Osteoblast (primary cell): ENCODE data around the gene GABBR2. TPM values are rescaled to one million over a fixed set of nuclear protein-coding genes. Genes with fewer than 3 reads are reported as not detected.

Experiments
- DNase-seq: peaks from one replicate; pipeline ENCODE4 v3.0.0; 2011; ENCODE audit warnings: low spot score, mixed read lengths; ENCODE audit not compliant: insufficient read length; ENCODE audit errors: missing footprints
- H2AFZ ChIP-seq: 2 replicates; pipeline ENCODE4 v1.6.0; 2011; ENCODE audit warnings: mild to moderate bottlenecking, low read length
- H3K27ac ChIP-seq: 2 replicates; pipeline ENCODE4 v1.5.1; 2011; ENCODE audit warnings: mild to moderate bottlenecking, low read depth, low read length, moderate library complexity
- H3K27me3 ChIP-seq: 2 replicates; pipeline ENCODE4 v1.6.0; 2012; ENCODE audit warnings: mild to moderate bottlenecking, control low read depth, inconsistent platforms, low read length, moderate library complexity; ENCODE audit not compliant: insufficient read depth
- H3K36me3 ChIP-seq: 2 replicates; pipeline ENCODE4 v1.5.1; 2011; ENCODE audit warnings: mild to moderate bottlenecking, low read length, control low read depth, moderate library complexity; ENCODE audit not compliant: insufficient read depth
- H3K4me1 ChIP-seq: 2 replicates; pipeline ENCODE4 v1.5.1; 2011; ENCODE audit warnings: mild to moderate bottlenecking, low read length, control low read depth, moderate library complexity; ENCODE audit not compliant: insufficient read depth
- H3K4me2 ChIP-seq: 2 replicates; pipeline ENCODE4 v1.6.0; 2011; ENCODE audit warnings: mild to moderate bottlenecking, low read length; ENCODE audit not compliant: insufficient read depth
- H3K4me3 ChIP-seq: fragments of 200-600 bp; sonication (generic); 3 replicates; pipeline ENCODE4 v1.5.1; 2012; ENCODE audit warnings: mild to moderate bottlenecking, low read length, inconsistent platforms; ENCODE audit not compliant: insufficient read depth
- H3K79me2 ChIP-seq: 2 replicates; pipeline ENCODE4 v1.6.0; 2012; ENCODE audit warnings: mild to moderate bottlenecking, low read length, control low read depth, inconsistent platforms; ENCODE audit not compliant: insufficient read depth
- H3K9me3 ChIP-seq: 2 replicates; pipeline ENCODE4 v1.5.1; 2011; ENCODE audit warnings: low read depth, low read length, control low read depth
- H4K20me1 ChIP-seq: 2 replicates; pipeline ENCODE4 v1.6.0; 2012; ENCODE audit warnings: mild to moderate bottlenecking, low read length, control low read depth; ENCODE audit not compliant: insufficient read depth
- total RNA-seq: library from RNA; depleted of rRNA; stranded (reverse); fragments of >200 nt; gene quantifications from 2 replicates; pipeline ENCODE4 v1.2.3, GENCODE V29; 2012
- TF ChIP-seq, protein P1 (sequence below): IDR thresholded peaks from 2 replicates; pipeline ENCODE4 v1.5.1; 2011; ENCODE audit warnings: mild to moderate bottlenecking, low read depth, low read length, moderate library complexity; ENCODE audit errors: extremely low read depth

The GABBR2 gene
- total RNA-seq, 1 donor, result under 0.01 TPM

DNA sequence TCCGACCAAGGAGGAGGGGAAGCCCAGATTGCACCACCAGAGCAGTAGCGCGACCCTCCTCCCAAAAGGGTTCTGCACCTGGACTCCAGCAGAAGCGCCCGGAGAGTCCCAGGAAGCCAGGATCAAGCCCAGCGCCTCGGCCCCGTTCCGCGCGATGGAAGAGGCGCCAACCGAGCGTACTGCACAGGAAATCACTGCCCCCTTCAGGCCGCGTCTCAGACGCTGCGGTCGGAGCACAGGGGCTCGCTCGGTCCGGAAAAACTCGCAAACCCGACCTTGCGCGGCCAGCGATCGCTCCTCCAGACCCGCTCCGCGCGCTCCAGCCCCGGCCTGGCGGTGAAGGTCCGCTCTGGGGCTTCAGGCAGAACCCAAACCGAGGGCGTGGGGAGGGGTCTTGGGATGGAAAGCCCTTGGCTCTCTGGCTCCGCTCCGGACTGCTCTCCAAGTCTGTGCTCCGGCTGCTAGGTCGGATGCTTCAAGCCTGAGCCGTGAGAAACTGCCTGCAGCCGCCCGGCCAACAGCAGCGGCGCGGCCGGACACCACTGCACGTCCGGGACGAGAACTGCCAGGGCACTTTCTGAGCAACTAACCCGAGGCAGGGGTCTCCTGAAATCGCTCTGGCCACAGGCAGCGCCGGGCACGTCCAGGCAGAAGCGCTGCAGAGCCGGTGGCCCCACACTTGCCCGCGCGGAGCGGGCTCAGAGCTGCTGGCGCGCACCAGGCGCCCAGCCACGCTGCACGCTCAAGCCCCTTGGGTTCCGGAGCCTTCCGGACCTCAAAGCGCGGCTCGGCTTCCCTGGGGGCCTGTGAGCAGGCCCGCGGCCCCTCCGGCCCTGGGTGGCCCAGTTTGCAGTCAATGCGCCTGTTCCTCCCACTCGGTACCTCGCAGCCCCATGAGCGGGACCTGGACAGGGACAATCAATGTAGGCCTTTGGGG, 1.3 kb downstream of the GABBR2 start:
- Histone ChIP-seq H3K9me3 (no peaks in the 10 kb centered on the region), H2AFZ (peak overlapping the region; percentile 51), H3K36me3 (no peaks in the 10 kb centered on the region), H3K4me3 (peak overlapping the region; percentile 42), H4K20me1 (no peaks in the 10 kb centered on the region), H3K4me1 (no peaks in the 10 kb centered on the region), H3K4me2 (peak overlapping the region; percentile 57), H3K27me3 (peaks cover 67% of the 10 kb centered on the region), H3K79me2 (no peaks in the 10 kb centered on the region), H3K27ac (no peak overlapping the region)
- DNase-seq, result peak; percentile 95
- TF ChIP-seq, protein P1, sequence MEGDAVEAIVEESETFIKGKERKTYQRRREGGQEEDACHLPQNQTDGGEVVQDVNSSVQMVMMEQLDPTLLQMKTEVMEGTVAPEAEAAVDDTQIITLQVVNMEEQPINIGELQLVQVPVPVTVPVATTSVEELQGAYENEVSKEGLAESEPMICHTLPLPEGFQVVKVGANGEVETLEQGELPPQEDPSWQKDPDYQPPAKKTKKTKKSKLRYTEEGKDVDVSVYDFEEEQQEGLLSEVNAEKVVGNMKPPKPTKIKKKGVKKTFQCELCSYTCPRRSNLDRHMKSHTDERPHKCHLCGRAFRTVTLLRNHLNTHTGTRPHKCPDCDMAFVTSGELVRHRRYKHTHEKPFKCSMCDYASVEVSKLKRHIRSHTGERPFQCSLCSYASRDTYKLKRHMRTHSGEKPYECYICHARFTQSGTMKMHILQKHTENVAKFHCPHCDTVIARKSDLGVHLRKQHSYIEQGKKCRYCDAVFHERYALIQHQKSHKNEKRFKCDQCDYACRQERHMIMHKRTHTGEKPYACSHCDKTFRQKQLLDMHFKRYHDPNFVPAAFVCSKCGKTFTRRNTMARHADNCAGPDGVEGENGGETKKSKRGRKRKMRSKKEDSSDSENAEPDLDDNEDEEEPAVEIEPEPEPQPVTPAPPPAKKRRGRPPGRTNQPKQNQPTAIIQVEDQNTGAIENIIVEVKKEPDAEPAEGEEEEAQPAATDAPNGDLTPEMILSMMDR, result peak; percentile 54

DNA sequence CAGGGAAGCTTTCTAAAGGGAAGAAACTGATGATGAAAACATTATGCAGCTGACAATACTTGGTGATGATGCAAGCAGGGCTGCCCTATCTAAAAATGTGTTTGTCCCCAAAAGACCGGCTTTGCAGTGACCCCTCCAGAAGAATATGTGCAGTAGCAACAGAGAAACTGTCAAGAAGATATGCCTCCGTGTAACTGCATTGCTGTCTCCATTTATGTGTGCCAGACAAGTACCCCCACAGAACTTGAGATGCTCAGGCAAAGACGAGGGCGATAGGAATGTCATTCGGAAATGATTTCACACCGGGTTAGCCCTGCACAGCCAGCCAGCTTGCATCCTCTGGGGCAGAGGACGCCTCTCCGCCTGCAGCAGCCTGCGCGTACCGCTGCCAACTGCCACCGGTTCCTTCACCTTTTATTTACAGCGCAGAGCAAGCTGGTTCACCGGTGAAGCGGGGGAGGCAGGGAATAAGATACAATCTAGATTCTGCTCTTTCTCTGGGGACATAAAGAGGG, 2.0 kb downstream of the GABBR2 start:
- Histone ChIP-seq H2AFZ (peak overlapping the region; percentile 51), H3K4me1 (no peaks in the 10 kb centered on the region), H3K79me2 (no peaks in the 10 kb centered on the region)

GRCh38 chr9:98702835-98703380, 5.8 kb downstream of the GABBR2 start:
- Histone ChIP-seq H3K4me2 (no peak overlapping the region), H3K36me3 (no peaks in the 10 kb centered on the region), H3K27me3 (peaks cover 59% of the 10 kb centered on the region), H4K20me1 (no peaks in the 10 kb centered on the region), H3K4me1 (no peaks in the 10 kb centered on the region), H3K9me3 (no peaks in the 10 kb centered on the region), H2AFZ (no peak overlapping the region), H3K4me3 (no peak overlapping the region), H3K27ac (no peak overlapping the region), H3K79me2 (no peaks in the 10 kb centered on the region)
- TF ChIP-seq, protein P1, result no peak
- peak; percentile 47 for DNase-seq

More for the DNA sequence above, 2.0 kb downstream of the GABBR2 start:
- Histone ChIP-seq H3K36me3 (no peaks in the 10 kb centered on the region), H4K20me1 (no peaks in the 10 kb centered on the region), H3K9me3 (no peaks in the 10 kb centered on the region), H3K4me2 (peak overlapping the region; percentile 57), H3K27ac (no peak overlapping the region), H3K27me3 (peaks cover 65% of the 10 kb centered on the region), H3K4me3 (peak overlapping the region; percentile 42)
- TF ChIP-seq, protein P1, result no peak
- DNase-seq, result peak; percentile 82

- Histone ChIP-seq H3K79me2 (no peaks in the 10 kb centered on the region), H3K4me2 (no peak overlapping the region), H3K9me3 (no peaks in the 10 kb centered on the region), H4K20me1 (no peaks in the 10 kb centered on the region), H3K36me3 (no peaks in the 10 kb centered on the region), H3K4me3 (no peak overlapping the region), H3K27ac (no peak overlapping the region), H3K27me3 (peaks cover 53% of the 10 kb centered on the region), H3K4me1 (no peaks in the 10 kb centered on the region), H2AFZ (no peak overlapping the region)
- DNase-seq, result no peak
- TF ChIP-seq, protein P1, result no peak
Observed at GRCh38 chr9:98702340-98702739, 6.4 kb downstream of the GABBR2 start.
